ENCODE data around the gene RGS6. TPM values are rescaled to one million over a fixed set of nuclear protein-coding genes. Genes with fewer than 3 reads are reported as not detected.

The RGS6 gene
- total RNA-seq, 4 donors from 2014 or later, result 0.46 to 3.7 (median 1.6) TPM

- ATAC-seq (no peak), DNase-seq (no peak)
- no peaks in the 10 kb centered on the region for H3K36me3 ChIP-seq
- intact Hi-C loops (cut with DNase I; ENCODE audit: low total_unique reads), result no loop called here
- in situ Hi-C loops (cut with MboI; ENCODE audit: low sequenced_read_pairs in 4 of 4), result no loop called here
- no peaks in the 10 kb centered on the region for H3K4me1 ChIP-seq
- H3K9me3 ChIP-seq, result no peaks in the 10 kb centered on the region
- no peak overlapping the region for H3K27ac ChIP-seq
- no peak overlapping the region for H3K4me3 ChIP-seq
- TF ChIP-seq POLR2A (IDR thresholded peaks at IDR 0.05) (no peak), CTCF (IDR thresholded peaks at IDR 0.05 in 4 of 5, conservative IDR thresholded peaks at IDR 0.05 in 1 of 5) (no peak)
- no peaks in the 10 kb centered on the region for H3K27me3 ChIP-seq
Observed at GRCh38 chr14:71907793-71908515, 24.3 kb upstream of the RGS6 start.

- Histone ChIP-seq H3K9me3 (no peaks in the 10 kb centered on the region), H3K4me1 (no peaks in the 10 kb centered on the region), H3K27ac (no peak overlapping the region), H3K27me3 (no peaks in the 10 kb centered on the region), H3K4me3 (no peak overlapping the region), H3K36me3 (no peaks in the 10 kb centered on the region)
- no peak for ATAC-seq
- TF ChIP-seq CTCF (IDR thresholded peaks at IDR 0.05 in 4 of 5, conservative IDR thresholded peaks at IDR 0.05 in 1 of 5), result no peak
- no peak for TF ChIP-seq POLR2A (IDR thresholded peaks at IDR 0.05)
- in situ Hi-C loops (cut with MboI; ENCODE audit: low sequenced_read_pairs in 4 of 4) (no loop called here), intact Hi-C loops (cut with DNase I; ENCODE audit: low total_unique reads) (no loop called here)
- no peak for DNase-seq
Observed at GRCh38 chr14:71911669-71912068, 20.6 kb upstream of the RGS6 start.

DNA sequence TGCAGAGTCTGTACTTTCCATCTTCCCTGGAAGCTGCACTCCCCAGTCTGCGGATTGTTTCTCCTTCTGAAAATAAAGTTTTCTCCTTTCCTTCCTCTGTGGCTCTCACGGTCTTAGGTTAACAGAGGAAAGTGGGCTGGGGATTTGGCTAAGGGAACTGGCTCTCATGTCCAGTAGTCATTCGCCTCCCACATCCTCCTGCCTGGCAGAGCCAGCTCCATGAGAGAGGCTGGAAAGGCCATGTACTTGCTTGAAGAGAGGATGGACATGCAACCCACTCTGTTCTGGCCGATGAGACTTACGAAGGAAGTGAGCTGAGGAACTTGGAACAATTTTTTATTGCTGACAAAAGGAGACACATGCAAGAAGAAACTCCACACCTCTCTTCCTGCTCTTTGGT is 18.9 kb upstream of the RGS6 start:
- H3K27ac ChIP-seq, result no peak overlapping the region
- no peaks in the 10 kb centered on the region for H3K36me3 ChIP-seq
- no peaks in the 10 kb centered on the region for H3K9me3 ChIP-seq
- in situ Hi-C loops (cut with MboI; ENCODE audit: low sequenced_read_pairs in 4 of 4), result no loop called here
- no peaks in the 10 kb centered on the region for H3K4me1 ChIP-seq
- H3K27me3 ChIP-seq, result no peaks in the 10 kb centered on the region
- no peak for DNase-seq
- no peak for ATAC-seq
- no peak overlapping the region for H3K4me3 ChIP-seq
- no peak for TF ChIP-seq POLR2A (IDR thresholded peaks at IDR 0.05)
- TF ChIP-seq CTCF (IDR thresholded peaks at IDR 0.05 in 4 of 5, conservative IDR thresholded peaks at IDR 0.05 in 1 of 5), result no peak
- intact Hi-C loops (cut with DNase I; ENCODE audit: low total_unique reads), result no loop called here

- intact Hi-C loops (cut with DNase I; ENCODE audit: low total_unique reads) (no loop called here), in situ Hi-C loops (cut with MboI; ENCODE audit: low sequenced_read_pairs in 4 of 4) (no loop called here)
- H3K4me3 ChIP-seq, result no peak overlapping the region
- H3K27ac ChIP-seq, result no peak overlapping the region
- no peaks in the 10 kb centered on the region for H3K36me3 ChIP-seq
- TF ChIP-seq POLR2A (IDR thresholded peaks at IDR 0.05) (no peak), CTCF (IDR thresholded peaks at IDR 0.05 in 4 of 5, conservative IDR thresholded peaks at IDR 0.05 in 1 of 5) (no peak)
- no peaks in the 10 kb centered on the region for H3K4me1 ChIP-seq
- no peaks in the 10 kb centered on the region for H3K9me3 ChIP-seq
- no peaks in the 10 kb centered on the region for H3K27me3 ChIP-seq
- ATAC-seq, result no peak
- no peak for DNase-seq
Observed at GRCh38 chr14:71918955-71919354, 13.3 kb upstream of the RGS6 start.

- intact Hi-C loops (cut with DNase I; ENCODE audit: low total_unique reads) (no loop called here), in situ Hi-C loops (cut with MboI; ENCODE audit: low sequenced_read_pairs in 4 of 4) (no loop called here)
- Histone ChIP-seq H3K36me3 (no peaks in the 10 kb centered on the region), H3K4me3 (no peak overlapping the region), H3K27ac (no peak overlapping the region), H3K9me3 (no peaks in the 10 kb centered on the region), H3K27me3 (no peaks in the 10 kb centered on the region), H3K4me1 (no peaks in the 10 kb centered on the region)
- DNase-seq (no peak), ATAC-seq (no peak)
- TF ChIP-seq CTCF (IDR thresholded peaks at IDR 0.05 in 4 of 5, conservative IDR thresholded peaks at IDR 0.05 in 1 of 5) (no peak), POLR2A (IDR thresholded peaks at IDR 0.05) (no peak)
Observed at GRCh38 chr14:71923513-71923912, 8.7 kb upstream of the RGS6 start.

Data from gastrocnemius medialis (tissue), 4 donors.